HG02973 (cell line): ENCODE data around the gene C2CD4D.
A peak's percentile ranks its signal among the peaks of the same experiment; 100 is the strongest.

ENCODE experiments used
- ATAC-seq: cut with Tn5 transposase; IDR thresholded peaks from one replicate; pipeline ENCODE4 v1.9.1; 2021; ENCODE audit warnings: moderate library complexity; ENCODE audit not compliant: unreplicated experiment

The C2CD4D gene

DNA sequence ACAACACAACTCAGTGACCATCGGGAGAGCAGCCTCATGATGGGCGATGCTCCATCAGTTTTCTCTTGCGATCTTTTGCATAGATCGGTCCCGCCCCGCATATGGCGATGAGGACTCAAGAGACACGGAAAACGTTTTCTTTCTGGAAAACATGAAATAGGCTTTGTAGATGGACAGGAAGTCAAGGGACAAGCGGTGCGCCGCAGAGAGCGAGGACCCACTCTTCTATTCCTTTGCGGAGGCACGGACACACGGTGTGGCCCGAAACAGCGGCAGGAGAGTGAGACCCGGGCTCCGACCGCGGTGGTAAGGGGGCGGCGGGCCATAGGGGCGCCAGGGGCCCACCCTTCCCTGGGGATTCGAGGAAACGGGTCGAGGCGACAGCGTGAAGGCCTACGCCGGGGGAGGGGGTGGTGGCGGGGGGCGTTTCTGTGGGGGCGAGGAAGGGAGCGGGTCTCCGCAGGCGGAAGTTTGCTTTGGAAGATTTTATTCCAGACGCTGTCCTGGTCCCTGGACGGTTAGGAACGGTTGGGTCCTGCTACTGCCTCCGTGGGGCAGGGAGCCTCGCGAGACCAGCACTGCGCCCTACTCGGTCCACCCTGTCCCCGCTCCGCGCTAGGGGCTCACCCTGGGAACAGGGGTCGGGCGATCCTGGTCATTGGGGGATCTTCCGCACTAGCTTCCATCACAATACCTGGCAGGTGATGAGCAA is 48.5 kb downstream of the C2CD4D start:
- peak; percentile 1 for ATAC-seq

DNA sequence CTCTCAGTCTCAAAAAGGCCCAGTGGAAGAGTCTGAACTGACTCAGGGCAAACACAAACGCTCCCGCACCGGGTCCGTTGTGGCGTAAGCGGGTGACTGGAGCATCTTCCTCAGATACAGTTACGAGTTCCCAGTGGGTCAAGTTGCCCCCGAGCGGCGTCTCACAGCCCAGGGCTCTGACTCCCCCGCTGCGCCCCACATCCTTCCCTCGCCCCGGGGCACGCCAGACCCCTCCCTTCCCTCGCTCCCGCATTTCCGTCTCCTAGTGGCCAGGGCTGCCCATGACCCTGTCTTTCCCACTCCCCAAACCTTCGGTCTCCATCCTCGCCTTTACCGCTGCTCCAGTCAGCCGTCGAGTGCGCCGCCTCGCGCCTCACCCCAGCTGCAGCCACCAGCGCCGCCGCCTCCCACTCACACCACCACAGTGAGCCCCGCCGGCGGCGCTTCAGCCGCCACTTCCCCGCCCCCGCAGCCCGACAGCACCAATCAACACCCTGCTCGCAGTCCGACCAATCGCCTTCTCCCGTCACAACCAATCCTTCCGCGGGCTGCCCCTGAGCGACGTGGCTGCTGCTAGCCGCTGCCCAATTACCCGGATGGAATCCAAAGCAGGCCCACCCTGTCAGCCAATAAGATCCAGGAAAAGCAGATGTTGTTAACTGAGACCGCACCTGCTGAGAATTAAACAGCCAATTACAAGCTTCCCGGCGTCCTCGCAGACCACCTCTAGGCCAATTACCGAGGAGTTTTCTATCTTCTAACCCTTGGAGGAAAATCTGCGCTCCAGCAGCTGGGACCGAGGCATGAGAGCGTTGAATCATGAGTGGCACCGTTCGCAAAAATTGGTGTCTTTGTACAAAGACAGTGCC is 49.3 kb downstream of the C2CD4D start, which contains the start of gene TDRKH:
Gene TDRKH, minus strand, starts transcription at position 430 of the 869 bp plus-strand sequence. CDS start 7,478 bp downstream, outside the sequence.
- peak; percentile 95 for ATAC-seq
